MM.1S (cell line): Measurements from ENCODE around the gene SPATA19.

ENCODE experiments used
- EZH2 ChIP-seq: fragments of 300-600 bp; sonication (generic); optimal IDR thresholded peaks from 2 replicates; pipeline ENCODE3; 2017; ENCODE audit warnings: low read depth, mild to moderate bottlenecking, antibody characterized with exemption, low read length, mixed read lengths
- EZH2phosphoT487 ChIP-seq: fragments of 300-600 bp; sonication (generic); IDR thresholded peaks from 2 replicates; pipeline ENCODE4 v1.6.1; 2018; ENCODE audit warnings: antibody characterized with exemption, low read length
- TF ChIP-seq, protein P1 (sequence below): fragments of 300-600 bp; sonication (generic); IDR thresholded peaks from 2 replicates; pipeline ENCODE4 v1.5.1; 2016; ENCODE audit warnings: antibody characterized with exemption, low read length, mixed read lengths

- TF ChIP-seq, protein P1, sequence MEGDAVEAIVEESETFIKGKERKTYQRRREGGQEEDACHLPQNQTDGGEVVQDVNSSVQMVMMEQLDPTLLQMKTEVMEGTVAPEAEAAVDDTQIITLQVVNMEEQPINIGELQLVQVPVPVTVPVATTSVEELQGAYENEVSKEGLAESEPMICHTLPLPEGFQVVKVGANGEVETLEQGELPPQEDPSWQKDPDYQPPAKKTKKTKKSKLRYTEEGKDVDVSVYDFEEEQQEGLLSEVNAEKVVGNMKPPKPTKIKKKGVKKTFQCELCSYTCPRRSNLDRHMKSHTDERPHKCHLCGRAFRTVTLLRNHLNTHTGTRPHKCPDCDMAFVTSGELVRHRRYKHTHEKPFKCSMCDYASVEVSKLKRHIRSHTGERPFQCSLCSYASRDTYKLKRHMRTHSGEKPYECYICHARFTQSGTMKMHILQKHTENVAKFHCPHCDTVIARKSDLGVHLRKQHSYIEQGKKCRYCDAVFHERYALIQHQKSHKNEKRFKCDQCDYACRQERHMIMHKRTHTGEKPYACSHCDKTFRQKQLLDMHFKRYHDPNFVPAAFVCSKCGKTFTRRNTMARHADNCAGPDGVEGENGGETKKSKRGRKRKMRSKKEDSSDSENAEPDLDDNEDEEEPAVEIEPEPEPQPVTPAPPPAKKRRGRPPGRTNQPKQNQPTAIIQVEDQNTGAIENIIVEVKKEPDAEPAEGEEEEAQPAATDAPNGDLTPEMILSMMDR = no peak
- TF ChIP-seq EZH2phosphoT487 = no peak
- TF ChIP-seq EZH2 = no peak
Observed at GRCh38 chr11:133830931-133831907, 14.1 kb downstream of the SPATA19 start.
